ENCODE data around the gene TSC2. TPM values are rescaled to one million over a fixed set of nuclear protein-coding genes. Genes with fewer than 3 reads are reported as not detected.
A peak's percentile ranks its signal among the peaks of the same experiment; 100 is the strongest.

The TSC2 gene
- total and polyA plus RNA-seq, 9 of the 15 experiments (the other 6 are each of a cell fraction or from before 2014, with no cell fraction given) = 1.3 to 68.1 (median 16.6) TPM

GRCh38 chr16:2028146-2028545, 19.6 kb upstream of the TSC2 start (continued):
- TF ChIP-seq TFE3 (CRISPR knock-in tag; IDR thresholded peaks at IDR 0.05) (no peak), ZBTB8A (IDR thresholded peaks at IDR 0.05; ENCODE audit: partially characterized antibody) (no peak)

GRCh38 chr16:2028620-2029220, 19.1 kb upstream of the TSC2 start:
- CTCF ChIA-PET (ENCODE audit: low intra/inter-chr PET ratio) = no interaction called here
- in situ Hi-C loops (cut with MboI) (no loop called here), intact Hi-C loops (cut with micrococcal nuclease) (no loop called here)
- WGBS (ENCODE audit: insufficient coverage, low coverage, missing lambda C conversion rate) = 82% methylated on average over 16 of the region's 18 CpGs
- H3K9me1 ChIP-seq (ENCODE audit: control insufficient read depth, insufficient read depth, low read length) = peaks cover 3% of the 10 kb centered on the region
- peak overlapping the region in 1 of 2 experiments; percentile 85; a peak in 2 of 4 replicates for H3K9ac ChIP-seq (ENCODE audit: insufficient read depth in 1 of 2, low read depth in 2 of 2, low read length in 2 of 2)
- peaks cover 7% of the 10 kb centered on the region; the same call in 1 of the 3 replicates for H3K36me3 ChIP-seq (ENCODE audit: control insufficient read depth, insufficient read depth, low read length)
- H4K20me1 ChIP-seq (replicated peaks; ENCODE audit: control insufficient read depth, insufficient read depth, low read length) = 0 out of 2 replicates have a peak, but pooled peaks cover 7% of the 10 kb centered on the region
- H3K27ac ChIP-seq (ENCODE audit: extremely low read depth, low read depth, low read length) = no peak overlapping the region
- H3K4me1 ChIP-seq (replicated peaks in 1 of 2; ENCODE audit: control insufficient read depth in 2 of 2, insufficient read depth in 2 of 2, low read length in 2 of 2) = peaks cover 31 to 83% of the 10 kb centered on the region in 2 experiments
- H3K79me2 ChIP-seq (ENCODE audit: control insufficient read depth, insufficient read depth, low read length) = peaks cover 18% of the 10 kb centered on the region
- no peaks in the 10 kb centered on the region for H3K9me3 ChIP-seq (replicated peaks; ENCODE audit: control insufficient read depth, insufficient read depth, low read depth, low read length)
- no peak overlapping the region for H2AFZ ChIP-seq (ENCODE audit: low read depth, low read length)
- DNase-seq (ENCODE audit: extremely low read depth in 1 of 4, low spot score in 3 of 4) = no peak
- no TSS peak for BruUV-seq (replicated peaks)
- no peak for ATAC-seq
- FAIRE-seq = no peak
- no peaks in the 10 kb centered on the region for H3K27me3 ChIP-seq (ENCODE audit: control insufficient read depth in 2 of 2, insufficient read depth in 2 of 2, low read length in 2 of 2)
- no peak overlapping the region for H3K4me3 ChIP-seq
- POLR2A ChIA-PET = interaction anchor here (1.0 kb wide), 1 partner anchor 127 kb away, joined by 5 read pairs; the partner anchor contains the start of gene TRAF7
- no peak overlapping the region for H3K4me2 ChIP-seq (ENCODE audit: insufficient read depth, low read length)
- TF ChIP-seq ZFP1 (CRISPR knock-in tag; IDR thresholded peaks at IDR 0.05) (no peak), ZBTB2 (IDR thresholded peaks at IDR 0.05) (no peak), NONO (IDR thresholded peaks at IDR 0.05; ENCODE audit: low read depth in 2 of 2, low read length in 1 of 2) (no peak), TBL1XR1 (IDR thresholded peaks at IDR 0.05; ENCODE audit: low read length in 2 of 2) (no peak), STAG1 (CRISPR knock-in tag; IDR thresholded peaks at IDR 0.05; ENCODE audit: borderline replicate concordance) (no peak), CREB3 (tag; conservative IDR thresholded peaks at IDR 0.05; ENCODE audit: low read depth) (no peak), LEF1 (IDR thresholded peaks at IDR 0.05) (no peak)

Data from K562 (cell line).